Osteoblast (primary cell): Measurements from ENCODE around the gene GALNT10. TPM values are rescaled to one million over a fixed set of nuclear protein-coding genes. Genes with fewer than 3 reads are reported as not detected.

Experiments
- DNase-seq: peaks from one replicate; pipeline ENCODE4 v3.0.0; 2011; ENCODE audit warnings: low spot score, mixed read lengths; ENCODE audit not compliant: insufficient read length; ENCODE audit errors: missing footprints
- H2AFZ ChIP-seq: 2 replicates; pipeline ENCODE4 v1.6.0; 2011; ENCODE audit warnings: mild to moderate bottlenecking, low read length
- H3K27ac ChIP-seq: 2 replicates; pipeline ENCODE4 v1.5.1; 2011; ENCODE audit warnings: mild to moderate bottlenecking, low read depth, low read length, moderate library complexity
- H3K27me3 ChIP-seq: 2 replicates; pipeline ENCODE4 v1.6.0; 2012; ENCODE audit warnings: mild to moderate bottlenecking, control low read depth, inconsistent platforms, low read length, moderate library complexity; ENCODE audit not compliant: insufficient read depth
- H3K36me3 ChIP-seq: 2 replicates; pipeline ENCODE4 v1.5.1; 2011; ENCODE audit warnings: mild to moderate bottlenecking, low read length, control low read depth, moderate library complexity; ENCODE audit not compliant: insufficient read depth
- H3K4me1 ChIP-seq: 2 replicates; pipeline ENCODE4 v1.5.1; 2011; ENCODE audit warnings: mild to moderate bottlenecking, low read length, control low read depth, moderate library complexity; ENCODE audit not compliant: insufficient read depth
- H3K4me2 ChIP-seq: 2 replicates; pipeline ENCODE4 v1.6.0; 2011; ENCODE audit warnings: mild to moderate bottlenecking, low read length; ENCODE audit not compliant: insufficient read depth
- H3K4me3 ChIP-seq: fragments of 200-600 bp; sonication (generic); 3 replicates; pipeline ENCODE4 v1.5.1; 2012; ENCODE audit warnings: mild to moderate bottlenecking, low read length, inconsistent platforms; ENCODE audit not compliant: insufficient read depth
- H3K79me2 ChIP-seq: 2 replicates; pipeline ENCODE4 v1.6.0; 2012; ENCODE audit warnings: mild to moderate bottlenecking, low read length, control low read depth, inconsistent platforms; ENCODE audit not compliant: insufficient read depth
- H3K9me3 ChIP-seq: 2 replicates; pipeline ENCODE4 v1.5.1; 2011; ENCODE audit warnings: low read depth, low read length, control low read depth
- H4K20me1 ChIP-seq: 2 replicates; pipeline ENCODE4 v1.6.0; 2012; ENCODE audit warnings: mild to moderate bottlenecking, low read length, control low read depth; ENCODE audit not compliant: insufficient read depth
- CTCF ChIP-seq: IDR thresholded peaks from 2 replicates; pipeline ENCODE4 v1.5.1; 2011; ENCODE audit warnings: mild to moderate bottlenecking, low read depth, low read length, moderate library complexity; ENCODE audit errors: extremely low read depth
- total RNA-seq: library from RNA; depleted of rRNA; stranded (reverse); fragments of >200 nt; gene quantifications from 2 replicates; pipeline ENCODE4 v1.2.3, GENCODE V29; 2012

The GALNT10 gene
- total RNA-seq, 1 donor: 62.2 TPM

GRCh38 chr5:154405078-154405792 is 214.7 kb downstream of the GALNT10 start:
- Histone ChIP-seq H3K4me2 (peak overlapping the region; percentile 79), H3K27ac (no peak overlapping the region), H3K9me3 (no peaks in the 10 kb centered on the region), H2AFZ (peak overlapping the region; percentile 86), H3K79me2 (no peaks in the 10 kb centered on the region), H3K4me3 (peak overlapping the region; percentile 69), H3K4me1 (peaks cover 15% of the 10 kb centered on the region), H3K36me3 (peaks cover 9% of the 10 kb centered on the region), H3K27me3 (no peaks in the 10 kb centered on the region), H4K20me1 (no peaks in the 10 kb centered on the region)
- DNase-seq: peak; percentile 98
- TF ChIP-seq CTCF: peak; percentile 77

GRCh38 chr5:154406231-154406630 is 215.7 kb downstream of the GALNT10 start:
- H4K20me1 ChIP-seq: no peaks in the 10 kb centered on the region
- H3K36me3 ChIP-seq: peaks cover 15% of the 10 kb centered on the region
- peak; percentile 87 for DNase-seq
- H2AFZ ChIP-seq: no peak overlapping the region
- H3K4me2 ChIP-seq: no peak overlapping the region
- H3K4me3 ChIP-seq: no peak overlapping the region
- H3K4me1 ChIP-seq: peaks cover 15% of the 10 kb centered on the region
- no peak overlapping the region for H3K27ac ChIP-seq
- H3K79me2 ChIP-seq: no peaks in the 10 kb centered on the region
- TF ChIP-seq CTCF: no peak
- no peaks in the 10 kb centered on the region for H3K27me3 ChIP-seq
- H3K9me3 ChIP-seq: no peaks in the 10 kb centered on the region

DNA sequence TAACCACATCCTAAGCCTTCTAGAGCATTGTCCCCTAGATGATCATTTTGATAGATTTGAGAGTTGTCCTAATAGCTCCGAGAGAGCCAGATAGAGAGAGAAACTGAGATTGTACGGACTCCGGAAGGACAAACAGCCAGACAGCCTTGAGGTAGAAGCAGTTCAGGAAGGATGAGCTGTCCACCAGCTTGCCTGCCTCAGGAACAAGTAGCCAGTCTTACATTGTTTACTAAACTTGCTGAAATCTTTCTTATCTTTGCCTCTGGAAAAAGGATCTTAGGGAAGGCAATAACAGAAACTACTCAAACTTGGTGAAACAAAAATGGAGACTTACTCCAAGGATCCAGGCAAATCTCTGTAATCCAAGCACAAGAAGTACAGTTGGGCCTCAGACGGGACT is 216.3 kb downstream of the GALNT10 start:
- TF ChIP-seq CTCF: no peak
- Histone ChIP-seq H3K27ac (no peak overlapping the region), H4K20me1 (no peaks in the 10 kb centered on the region), H3K4me1 (peaks cover 15% of the 10 kb centered on the region), H3K27me3 (no peaks in the 10 kb centered on the region), H3K9me3 (no peaks in the 10 kb centered on the region), H3K79me2 (no peaks in the 10 kb centered on the region), H2AFZ (no peak overlapping the region), H3K36me3 (peaks cover 19% of the 10 kb centered on the region), H3K4me2 (no peak overlapping the region), H3K4me3 (no peak overlapping the region)
- peak; percentile 58 for DNase-seq

GRCh38 chr5:154408811-154409210 is 218.3 kb downstream of the GALNT10 start:
- Histone ChIP-seq H2AFZ (no peak overlapping the region), H4K20me1 (no peaks in the 10 kb centered on the region), H3K4me2 (no peak overlapping the region), H3K27ac (no peak overlapping the region), H3K4me3 (no peak overlapping the region), H3K9me3 (no peaks in the 10 kb centered on the region), H3K4me1 (peaks cover 15% of the 10 kb centered on the region), H3K36me3 (peaks cover 36% of the 10 kb centered on the region), H3K27me3 (no peaks in the 10 kb centered on the region), H3K79me2 (no peaks in the 10 kb centered on the region)
- no peak for DNase-seq
- TF ChIP-seq CTCF: no peak
